Astrocyte (in vitro differentiated cells and primary cell): Measurements from ENCODE around the gene RRP36. TPM values are rescaled to one million over a fixed set of nuclear protein-coding genes. Genes with fewer than 3 reads are reported as not detected.

ENCODE experiments used
- DNase-seq: peaks from one replicate; pipeline ENCODE4 v3.0.0-alpha.2; 2010; ENCODE audit warnings: low read depth
- FAIRE-seq: peaks from 2 replicates; lab custom pipeline; 2011; peaks lifted over from hg19 to GRCh38; lab: Jason Lieb, UNC
- H2AFZ ChIP-seq: 2 replicates; pipeline ENCODE4 v1.6.0; 2012; ENCODE audit warnings: low read depth, low read length, inconsistent platforms
- H3K27ac ChIP-seq: 2 replicates; pipeline ENCODE4 v1.5.1; 2011; ENCODE audit warnings: low read depth, low read length, inconsistent platforms
- H3K27me3 ChIP-seq: 2 replicates; pipeline ENCODE4 v1.6.0; 2011; ENCODE audit warnings: low read length, inconsistent platforms; ENCODE audit not compliant: insufficient read depth
- H3K36me3 ChIP-seq: 2 replicates; pipeline ENCODE4 v1.5.1; 2011; ENCODE audit warnings: low read length, inconsistent platforms; ENCODE audit not compliant: insufficient read depth
- H3K4me1 ChIP-seq: 2 replicates; pipeline ENCODE4 v1.5.1; 2011; ENCODE audit warnings: low read length, inconsistent platforms; ENCODE audit not compliant: insufficient read depth
- H3K4me2 ChIP-seq: 2 replicates; pipeline ENCODE4 v1.6.0; 2012; ENCODE audit warnings: low read length, inconsistent platforms
- H3K4me3 ChIP-seq: 2 replicates; pipeline ENCODE4 v1.5.1; 2011; ENCODE audit warnings: low read depth, mild to moderate bottlenecking, low read length, inconsistent platforms; ENCODE audit not compliant: insufficient read depth
- H3K79me2 ChIP-seq: 2 replicates; pipeline ENCODE4 v1.6.0; 2012; ENCODE audit warnings: mild to moderate bottlenecking, low read length, inconsistent platforms; ENCODE audit not compliant: insufficient read depth
- H3K9ac ChIP-seq: 2 replicates; pipeline ENCODE4 v1.6.0; 2012; ENCODE audit warnings: mild to moderate bottlenecking, low read length, inconsistent platforms
- H3K9me3 ChIP-seq: 2 replicates; pipeline ENCODE4 v1.5.1; 2012; ENCODE audit warnings: low read depth, mild to moderate bottlenecking, low read length, inconsistent platforms; ENCODE audit not compliant: insufficient read depth
- H4K20me1 ChIP-seq: 2 replicates; pipeline ENCODE4 v1.6.0; 2012; ENCODE audit warnings: low read length, inconsistent platforms; ENCODE audit not compliant: insufficient read depth
- H3K27ac Mint-ChIP-seq: one replicate; pipeline ENCODE4 v1.8.0; 2021; ENCODE audit warnings: mild to moderate bottlenecking, mixed read lengths; ENCODE audit not compliant: unreplicated experiment
- H3K27me3 Mint-ChIP-seq: one replicate; pipeline ENCODE4 v1.8.0; 2021; ENCODE audit warnings: low read depth, mixed read lengths; ENCODE audit not compliant: unreplicated experiment
- H3K36me3 Mint-ChIP-seq: one replicate; pipeline ENCODE4 v1.8.0; 2021; ENCODE audit warnings: low read depth, mixed read lengths; ENCODE audit not compliant: unreplicated experiment
- H3K4me1 Mint-ChIP-seq: one replicate; pipeline ENCODE4 v1.8.0; 2021; ENCODE audit warnings: low read depth, mixed read lengths; ENCODE audit not compliant: unreplicated experiment
- H3K4me3 Mint-ChIP-seq: one replicate; pipeline ENCODE4 v1.8.0; 2021; ENCODE audit warnings: mild to moderate bottlenecking, moderate library complexity, mixed read lengths; ENCODE audit not compliant: unreplicated experiment
- H3K9me3 Mint-ChIP-seq: one replicate; pipeline ENCODE4 v1.8.0; 2021; ENCODE audit warnings: mild to moderate bottlenecking, mixed read lengths; ENCODE audit not compliant: unreplicated experiment
- EZH2 ChIP-seq: IDR thresholded peaks from 2 replicates; pipeline ENCODE4 v1.6.1; 2012; ENCODE audit warnings: mild to moderate bottlenecking, low read length, inconsistent platforms; ENCODE audit not compliant: insufficient read depth
- total RNA-seq: library from RNA; stranded (reverse); gene quantifications from 2 replicates; pipeline ENCODE4 v1.2.1, GENCODE V29; 2021
- TF ChIP-seq, protein P1 (sequence below): IDR thresholded peaks from 2 replicates; pipeline ENCODE4 v1.5.1; 2011; ENCODE audit warnings: low read depth, mild to moderate bottlenecking, inconsistent platforms, low read length, moderate library complexity; ENCODE audit not compliant: insufficient read depth

The RRP36 gene
- total RNA-seq, 1 donor from 2014 or later: 77.9 TPM

DNA sequence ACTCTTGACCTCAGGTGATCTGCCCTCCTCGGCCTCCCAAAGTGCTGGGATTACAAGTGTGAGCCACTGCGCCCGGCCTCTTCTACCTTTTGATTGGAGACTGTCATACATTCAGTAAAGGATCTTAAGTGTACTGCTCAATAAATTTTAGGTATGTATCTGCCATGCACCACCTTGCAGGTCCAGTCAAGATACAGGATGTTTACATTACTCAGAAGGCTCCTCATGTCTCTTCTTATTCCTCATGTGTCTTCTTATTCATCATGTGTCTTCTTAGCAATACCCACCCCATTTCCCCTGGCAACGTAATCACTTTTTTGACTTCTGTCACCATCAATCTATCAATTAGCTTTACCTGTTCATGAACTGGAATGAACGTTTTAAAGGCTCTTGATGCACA lies 15.6 kb upstream of the RRP36 start:
- H3K27ac ChIP-seq: no peak overlapping the region
- FAIRE-seq: no peak
- no peaks in the 10 kb centered on the region for H3K9me3 ChIP-seq
- peaks cover 15% of the 10 kb centered on the region for H4K20me1 ChIP-seq
- Mint-ChIP-seq H3K36me3 (peaks cover 12% of the 10 kb centered on the region), H3K9me3 (no peaks in the 10 kb centered on the region), H3K4me3 (no peak overlapping the region), H3K27ac (no peak overlapping the region), H3K27me3 (no peaks in the 10 kb centered on the region), H3K4me1 (no peaks in the 10 kb centered on the region)
- TF ChIP-seq, protein P1, sequence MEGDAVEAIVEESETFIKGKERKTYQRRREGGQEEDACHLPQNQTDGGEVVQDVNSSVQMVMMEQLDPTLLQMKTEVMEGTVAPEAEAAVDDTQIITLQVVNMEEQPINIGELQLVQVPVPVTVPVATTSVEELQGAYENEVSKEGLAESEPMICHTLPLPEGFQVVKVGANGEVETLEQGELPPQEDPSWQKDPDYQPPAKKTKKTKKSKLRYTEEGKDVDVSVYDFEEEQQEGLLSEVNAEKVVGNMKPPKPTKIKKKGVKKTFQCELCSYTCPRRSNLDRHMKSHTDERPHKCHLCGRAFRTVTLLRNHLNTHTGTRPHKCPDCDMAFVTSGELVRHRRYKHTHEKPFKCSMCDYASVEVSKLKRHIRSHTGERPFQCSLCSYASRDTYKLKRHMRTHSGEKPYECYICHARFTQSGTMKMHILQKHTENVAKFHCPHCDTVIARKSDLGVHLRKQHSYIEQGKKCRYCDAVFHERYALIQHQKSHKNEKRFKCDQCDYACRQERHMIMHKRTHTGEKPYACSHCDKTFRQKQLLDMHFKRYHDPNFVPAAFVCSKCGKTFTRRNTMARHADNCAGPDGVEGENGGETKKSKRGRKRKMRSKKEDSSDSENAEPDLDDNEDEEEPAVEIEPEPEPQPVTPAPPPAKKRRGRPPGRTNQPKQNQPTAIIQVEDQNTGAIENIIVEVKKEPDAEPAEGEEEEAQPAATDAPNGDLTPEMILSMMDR: no peak
- no peak for TF ChIP-seq EZH2
- H2AFZ ChIP-seq: no peak overlapping the region
- H3K79me2 ChIP-seq: peaks cover 2% of the 10 kb centered on the region
- H3K4me3 ChIP-seq: no peak overlapping the region
- no peak overlapping the region for H3K9ac ChIP-seq
- H3K4me1 ChIP-seq: no peaks in the 10 kb centered on the region
- H3K27me3 ChIP-seq: no peaks in the 10 kb centered on the region
- peaks cover 31% of the 10 kb centered on the region for H3K36me3 ChIP-seq
- no peak overlapping the region for H3K4me2 ChIP-seq
- DNase-seq: no peak

DNA sequence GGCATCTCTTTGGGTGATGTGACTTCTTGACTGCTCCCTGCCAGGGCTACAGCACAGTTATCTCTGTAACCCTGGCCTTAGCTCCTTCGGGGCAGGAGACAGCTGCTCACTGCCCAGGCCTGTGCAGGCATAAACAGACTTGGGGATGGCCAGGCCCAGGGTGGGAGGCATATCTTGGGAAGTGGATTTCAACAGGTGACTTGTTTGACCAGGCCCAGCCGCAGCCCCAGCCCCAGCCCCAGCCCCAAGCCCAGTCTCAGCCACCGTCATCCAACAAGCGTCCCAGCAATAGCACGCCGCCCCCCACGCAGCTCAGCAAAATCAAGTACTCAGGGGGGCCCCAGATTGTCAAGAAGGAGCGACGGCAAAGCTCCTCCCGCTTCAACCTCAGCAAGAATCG lies 15.2 kb upstream of the RRP36 start:
- no peak for TF ChIP-seq EZH2
- TF ChIP-seq, protein P1: no peak
- H3K9ac ChIP-seq: no peak overlapping the region
- no peak for DNase-seq
- Mint-ChIP-seq H3K27me3 (no peaks in the 10 kb centered on the region), H3K4me3 (no peak overlapping the region), H3K36me3 (peaks cover 12% of the 10 kb centered on the region), H3K9me3 (no peaks in the 10 kb centered on the region), H3K4me1 (no peaks in the 10 kb centered on the region), H3K27ac (no peak overlapping the region)
- no peaks in the 10 kb centered on the region for H3K27me3 ChIP-seq
- no peak overlapping the region for H3K27ac ChIP-seq
- H3K79me2 ChIP-seq: peaks cover 6% of the 10 kb centered on the region
- peaks cover 11% of the 10 kb centered on the region for H4K20me1 ChIP-seq
- no peaks in the 10 kb centered on the region for H3K9me3 ChIP-seq
- peaks cover 35% of the 10 kb centered on the region for H3K36me3 ChIP-seq
- FAIRE-seq: no peak
- H3K4me2 ChIP-seq: no peak overlapping the region
- no peak overlapping the region for H2AFZ ChIP-seq
- H3K4me1 ChIP-seq: no peaks in the 10 kb centered on the region
- H3K4me3 ChIP-seq: no peak overlapping the region

DNA sequence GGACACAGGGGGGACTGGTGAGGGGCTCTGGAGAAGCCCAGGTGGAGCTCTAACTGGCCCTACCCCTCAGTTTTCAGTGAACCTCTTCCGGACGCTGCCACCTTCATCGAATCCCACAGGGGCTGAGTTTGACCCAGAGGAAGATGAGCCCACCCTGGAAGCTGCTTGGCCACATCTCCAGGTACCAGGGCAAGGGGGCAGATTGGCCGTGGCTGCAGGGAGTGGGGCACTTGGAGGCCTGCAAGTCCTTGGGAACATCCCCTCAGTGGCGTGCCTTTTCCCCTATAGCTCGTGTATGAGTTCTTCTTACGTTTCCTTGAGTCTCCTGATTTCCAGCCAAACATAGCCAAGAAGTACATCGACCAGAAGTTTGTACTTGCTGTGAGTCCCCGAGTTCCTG lies 14.3 kb upstream of the RRP36 start:
- Mint-ChIP-seq H3K27me3 (no peaks in the 10 kb centered on the region), H3K4me3 (no peak overlapping the region), H3K36me3 (peaks cover 16% of the 10 kb centered on the region), H3K9me3 (no peaks in the 10 kb centered on the region), H3K27ac (no peak overlapping the region), H3K4me1 (no peaks in the 10 kb centered on the region)
- no peak overlapping the region for H3K27ac ChIP-seq
- DNase-seq (no peak), FAIRE-seq (no peak)
- H3K27me3 ChIP-seq: no peaks in the 10 kb centered on the region
- no peak overlapping the region for H3K9ac ChIP-seq
- H4K20me1 ChIP-seq: peaks cover 16% of the 10 kb centered on the region
- H3K4me1 ChIP-seq: peaks cover 1% of the 10 kb centered on the region
- TF ChIP-seq, protein P1: no peak
- no peak for TF ChIP-seq EZH2
- no peak overlapping the region for H2AFZ ChIP-seq
- no peak overlapping the region for H3K4me3 ChIP-seq
- H3K9me3 ChIP-seq: no peaks in the 10 kb centered on the region
- peaks cover 15% of the 10 kb centered on the region for H3K79me2 ChIP-seq
- H3K36me3 ChIP-seq: peaks cover 39% of the 10 kb centered on the region
- no peak overlapping the region for H3K4me2 ChIP-seq
